Measurements from ENCODE around the gene EMC8. TPM values are rescaled to one million over a fixed set of nuclear protein-coding genes. Genes with fewer than 3 reads are reported as not detected.

Gene EMC8
- total RNA-seq, 1 donor from 2014 or later = 34.3 TPM

- DNase-seq (ENCODE audit: low spot score) = no peak
Measured at GRCh38 chr16:85784813-85785212, 14.5 kb downstream of the EMC8 start.

- DNase-seq (ENCODE audit: low spot score) = no peak
Measured at GRCh38 chr16:85783441-85783840, 15.9 kb downstream of the EMC8 start.

GRCh38 chr16:85782451-85782850 is 16.9 kb downstream of the EMC8 start:
- DNase-seq (ENCODE audit: low spot score) = no peak

GRCh38 chr16:85781695-85782370 is 17.5 kb downstream of the EMC8 start:
- DNase-seq (ENCODE audit: low spot score) = peak; percentile 60

GRCh38 chr16:85781156-85781555 is 18.2 kb downstream of the EMC8 start:
- no peak for DNase-seq (ENCODE audit: low spot score)

GRCh38 chr16:85780281-85780680 is 19.1 kb downstream of the EMC8 start:
- DNase-seq (ENCODE audit: low spot score) = no peak

GRCh38 chr16:85778873-85779272 is 20.5 kb downstream of the EMC8 start:
- no peak for DNase-seq (ENCODE audit: low spot score)

- no peak for DNase-seq (ENCODE audit: low spot score)
Measured at GRCh38 chr16:85777583-85778310, 21.6 kb downstream of the EMC8 start.

- no peak for DNase-seq (ENCODE audit: low spot score)
Measured at GRCh38 chr16:85774811-85775210, 24.5 kb downstream of the EMC8 start.

GRCh38 chr16:85774136-85774535 is 25.2 kb downstream of the EMC8 start:
- DNase-seq (ENCODE audit: low spot score) = no peak

GRCh38 chr16:85773044-85773443 is 26.3 kb downstream of the EMC8 start:
- DNase-seq (ENCODE audit: low spot score) = no peak

GRCh38 chr16:85770741-85771140 is 28.6 kb downstream of the EMC8 start:
- no peak for DNase-seq (ENCODE audit: low spot score)

GRCh38 chr16:85768199-85768598 is 31.1 kb downstream of the EMC8 start:
- DNase-seq (ENCODE audit: low spot score) = no peak

GRCh38 chr16:85767531-85767930 is 31.8 kb downstream of the EMC8 start:
- no peak for DNase-seq (ENCODE audit: low spot score)

- DNase-seq (ENCODE audit: low spot score) = no peak
Measured at GRCh38 chr16:85765767-85766166, 33.6 kb downstream of the EMC8 start.

- no peak for DNase-seq (ENCODE audit: low spot score)
Measured at GRCh38 chr16:85765211-85765610, 34.1 kb downstream of the EMC8 start.

GRCh38 chr16:85763616-85764015 is 35.7 kb downstream of the EMC8 start:
- DNase-seq (ENCODE audit: low spot score) = no peak

- DNase-seq (ENCODE audit: low spot score) = no peak
Measured at GRCh38 chr16:85762970-85763369, 36.4 kb downstream of the EMC8 start.

- DNase-seq (ENCODE audit: low spot score) = no peak
Measured at GRCh38 chr16:85761861-85762260, 37.5 kb downstream of the EMC8 start.

GRCh38 chr16:85759631-85760419 is 39.5 kb downstream of the EMC8 start:
- DNase-seq (ENCODE audit: low spot score) = no peak

- no peak for DNase-seq (ENCODE audit: low spot score)
Measured at GRCh38 chr16:85759136-85759535, 40.2 kb downstream of the EMC8 start.

GRCh38 chr16:85757341-85757822 is 42.0 kb downstream of the EMC8 start:
- DNase-seq (ENCODE audit: low spot score) = no peak

Measured in ureter (tissue), 1 donor.